Mesothelial cell of epicardium (in vitro differentiated cells): ENCODE results near the gene RBM4. TPM values are rescaled to one million over a fixed set of nuclear protein-coding genes. Genes with fewer than 3 reads are reported as not detected.

ENCODE experiments used
- DNase-seq, 2 experiments: peaks; one replicate each; pipeline ENCODE4 v3.0.0; 2021; ENCODE audit warnings: low spot score in 2 of 2; ENCODE audit not compliant: unreplicated experiment in 2 of 2
- H3K27ac Mint-ChIP-seq: 2 replicates; pipeline ENCODE4 v1.8.0; 2021; ENCODE audit warnings: mixed read lengths
- H3K27me3 Mint-ChIP-seq: 2 replicates; pipeline ENCODE4 v1.8.0; 2021; ENCODE audit warnings: low read depth, mixed read lengths
- H3K36me3 Mint-ChIP-seq: 2 replicates; pipeline ENCODE4 v1.8.0; 2021; ENCODE audit warnings: mixed read lengths
- H3K4me1 Mint-ChIP-seq: 2 replicates; pipeline ENCODE4 v1.8.0; 2021; ENCODE audit warnings: mixed read lengths
- H3K4me3 Mint-ChIP-seq: 2 replicates; pipeline ENCODE4 v1.8.0; 2021; ENCODE audit warnings: mild to moderate bottlenecking, moderate library complexity, mixed read lengths
- H3K9me3 Mint-ChIP-seq: 2 replicates; pipeline ENCODE4 v1.8.0; 2021; ENCODE audit warnings: mixed read lengths
- total RNA-seq: library from RNA; stranded (reverse); gene quantifications from 3 replicates; pipeline ENCODE4 v1.2.1, GENCODE V29; 2021
- TF ChIP-seq, protein P1 (sequence below): fragments of 200-600 bp; sonication (generic); IDR thresholded peaks from one replicate; pipeline ENCODE4 v1.5.0; 2021; ENCODE audit warnings: antibody characterized with exemption; ENCODE audit not compliant: unreplicated experiment

The RBM4 gene
- total RNA-seq, 1 donor from 2014 or later: 240 TPM

DNA sequence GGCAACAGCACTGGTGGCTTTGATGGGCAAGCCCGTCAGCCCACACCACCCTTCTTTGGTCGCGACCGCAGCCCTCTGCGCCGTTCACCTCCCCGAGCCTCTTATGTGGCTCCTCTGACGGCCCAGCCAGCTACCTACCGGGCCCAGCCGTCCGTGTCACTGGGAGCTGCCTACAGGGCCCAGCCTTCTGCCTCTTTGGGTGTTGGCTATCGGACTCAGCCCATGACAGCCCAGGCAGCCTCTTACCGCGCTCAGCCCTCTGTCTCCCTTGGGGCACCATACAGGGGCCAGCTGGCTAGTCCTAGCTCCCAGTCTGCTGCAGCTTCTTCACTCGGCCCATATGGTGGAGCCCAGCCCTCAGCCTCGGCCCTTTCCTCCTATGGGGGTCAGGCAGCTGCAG, 14.1 kb upstream of the RBM4 start:
- TF ChIP-seq, protein P1, sequence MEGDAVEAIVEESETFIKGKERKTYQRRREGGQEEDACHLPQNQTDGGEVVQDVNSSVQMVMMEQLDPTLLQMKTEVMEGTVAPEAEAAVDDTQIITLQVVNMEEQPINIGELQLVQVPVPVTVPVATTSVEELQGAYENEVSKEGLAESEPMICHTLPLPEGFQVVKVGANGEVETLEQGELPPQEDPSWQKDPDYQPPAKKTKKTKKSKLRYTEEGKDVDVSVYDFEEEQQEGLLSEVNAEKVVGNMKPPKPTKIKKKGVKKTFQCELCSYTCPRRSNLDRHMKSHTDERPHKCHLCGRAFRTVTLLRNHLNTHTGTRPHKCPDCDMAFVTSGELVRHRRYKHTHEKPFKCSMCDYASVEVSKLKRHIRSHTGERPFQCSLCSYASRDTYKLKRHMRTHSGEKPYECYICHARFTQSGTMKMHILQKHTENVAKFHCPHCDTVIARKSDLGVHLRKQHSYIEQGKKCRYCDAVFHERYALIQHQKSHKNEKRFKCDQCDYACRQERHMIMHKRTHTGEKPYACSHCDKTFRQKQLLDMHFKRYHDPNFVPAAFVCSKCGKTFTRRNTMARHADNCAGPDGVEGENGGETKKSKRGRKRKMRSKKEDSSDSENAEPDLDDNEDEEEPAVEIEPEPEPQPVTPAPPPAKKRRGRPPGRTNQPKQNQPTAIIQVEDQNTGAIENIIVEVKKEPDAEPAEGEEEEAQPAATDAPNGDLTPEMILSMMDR: no peak
- DNase-seq: no peak
- no peak overlapping the region for H3K27ac Mint-ChIP-seq
- no peaks in the 10 kb centered on the region for H3K9me3 Mint-ChIP-seq
- H3K4me3 Mint-ChIP-seq: no peak overlapping the region
- peaks cover 26% of the 10 kb centered on the region for H3K36me3 Mint-ChIP-seq
- H3K4me1 Mint-ChIP-seq: peaks cover 10% of the 10 kb centered on the region
- no peaks in the 10 kb centered on the region for H3K27me3 Mint-ChIP-seq

DNA sequence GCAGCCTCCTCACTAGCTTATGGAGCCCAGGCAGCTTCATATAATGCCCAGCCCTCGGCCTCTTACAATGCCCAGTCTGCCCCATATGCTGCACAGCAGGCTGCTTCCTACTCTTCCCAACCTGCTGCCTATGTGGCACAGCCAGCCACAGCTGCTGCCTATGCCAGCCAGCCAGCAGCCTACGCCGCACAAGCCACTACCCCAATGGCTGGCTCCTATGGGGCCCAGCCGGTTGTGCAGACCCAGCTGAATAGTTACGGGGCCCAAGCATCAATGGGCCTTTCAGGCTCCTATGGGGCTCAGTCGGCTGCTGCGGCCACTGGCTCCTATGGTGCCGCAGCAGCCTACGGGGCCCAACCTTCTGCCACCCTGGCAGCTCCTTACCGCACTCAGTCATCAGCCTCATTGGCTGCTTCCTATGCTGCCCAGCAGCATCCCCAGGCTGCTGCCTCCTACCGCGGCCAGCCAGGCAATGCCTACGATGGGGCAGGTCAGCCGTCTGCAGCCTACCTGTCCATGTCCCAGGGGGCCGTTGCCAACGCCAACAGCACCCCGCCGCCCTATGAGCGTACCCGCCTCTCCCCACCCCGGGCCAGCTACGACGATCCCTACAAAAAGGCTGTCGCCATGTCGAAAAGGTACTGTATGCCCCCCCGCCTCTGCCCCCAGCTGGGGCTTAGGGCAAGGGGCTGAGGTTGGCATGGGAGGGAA, 13.3 kb upstream of the RBM4 start:
- Mint-ChIP-seq H3K4me3 (no peak overlapping the region), H3K4me1 (peaks cover 5% of the 10 kb centered on the region), H3K27ac (no peak overlapping the region), H3K36me3 (peaks cover 32% of the 10 kb centered on the region), H3K27me3 (no peaks in the 10 kb centered on the region), H3K9me3 (no peaks in the 10 kb centered on the region)
- no peak for DNase-seq
- TF ChIP-seq, protein P1: no peak

DNA sequence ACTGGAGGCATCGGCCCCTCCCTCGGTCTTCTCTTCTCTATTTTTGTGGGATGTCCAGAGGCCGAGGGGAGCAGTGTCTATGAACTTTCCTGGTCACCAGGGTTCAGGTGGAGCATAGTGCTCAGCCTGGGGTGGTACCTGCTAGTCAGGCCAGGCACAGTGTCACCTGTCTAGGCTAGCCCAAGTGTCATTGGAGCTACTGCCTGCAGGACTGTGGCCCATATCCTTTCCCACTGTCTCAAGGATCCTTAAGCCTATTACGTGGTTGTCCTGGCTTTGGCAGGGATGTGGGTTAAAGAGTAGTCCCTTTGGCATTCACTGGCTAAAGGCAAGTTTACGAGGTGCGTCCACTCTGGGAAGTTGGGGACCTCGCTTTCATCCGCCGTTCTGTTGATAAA, 12.8 kb upstream of the RBM4 start:
- TF ChIP-seq, protein P1: no peak
- Mint-ChIP-seq H3K27me3 (no peaks in the 10 kb centered on the region), H3K9me3 (no peaks in the 10 kb centered on the region), H3K4me1 (peaks cover 5% of the 10 kb centered on the region), H3K4me3 (no peak overlapping the region), H3K27ac (no peak overlapping the region), H3K36me3 (peaks cover 33% of the 10 kb centered on the region)
- no peak for DNase-seq

DNA sequence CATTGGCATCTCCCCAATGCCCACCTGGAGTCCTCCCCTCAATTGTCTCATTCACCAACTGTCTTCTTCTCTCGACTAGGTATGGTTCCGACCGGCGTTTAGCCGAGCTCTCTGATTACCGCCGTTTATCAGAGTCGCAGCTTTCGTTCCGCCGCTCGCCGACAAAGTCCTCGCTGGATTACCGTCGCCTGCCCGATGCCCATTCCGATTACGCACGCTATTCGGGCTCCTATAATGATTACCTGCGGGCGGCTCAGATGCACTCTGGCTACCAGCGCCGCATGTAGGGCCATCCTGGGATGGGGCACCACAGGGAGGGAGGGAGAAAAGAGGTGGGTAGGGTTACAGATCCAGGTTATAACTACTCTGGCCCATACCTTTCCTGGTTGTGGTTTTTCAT, 12.1 kb upstream of the RBM4 start:
- no peak for DNase-seq
- no peaks in the 10 kb centered on the region for H3K27me3 Mint-ChIP-seq
- no peak overlapping the region for H3K4me3 Mint-ChIP-seq
- peaks cover 33% of the 10 kb centered on the region for H3K36me3 Mint-ChIP-seq
- peaks cover 3% of the 10 kb centered on the region for H3K4me1 Mint-ChIP-seq
- H3K27ac Mint-ChIP-seq: no peak overlapping the region
- H3K9me3 Mint-ChIP-seq: no peaks in the 10 kb centered on the region
- TF ChIP-seq, protein P1: no peak

DNA sequence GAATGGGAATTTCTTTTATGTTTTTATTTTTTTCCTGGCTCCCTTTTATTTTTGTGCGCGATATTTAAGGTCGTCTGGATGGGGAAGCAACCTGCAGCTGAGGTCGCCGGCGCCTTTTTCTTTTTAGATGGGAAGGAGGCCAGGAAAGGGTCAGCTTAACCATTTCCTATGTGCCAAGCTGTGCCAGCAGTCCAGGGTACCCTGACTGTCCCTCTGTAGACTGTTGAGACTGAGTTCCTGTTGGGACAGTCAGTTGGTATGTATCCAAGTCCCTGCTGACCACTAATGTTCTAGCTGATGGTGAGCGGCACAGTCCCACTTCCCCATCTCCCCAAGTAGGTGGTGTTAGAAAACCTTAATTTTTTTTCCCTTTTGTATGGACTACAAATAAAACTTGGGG, 11.6 kb upstream of the RBM4 start:
- TF ChIP-seq, protein P1: no peak
- H3K4me3 Mint-ChIP-seq: no peak overlapping the region
- H3K4me1 Mint-ChIP-seq: no peaks in the 10 kb centered on the region
- no peaks in the 10 kb centered on the region for H3K27me3 Mint-ChIP-seq
- no peak overlapping the region for H3K27ac Mint-ChIP-seq
- peaks cover 35% of the 10 kb centered on the region for H3K36me3 Mint-ChIP-seq
- H3K9me3 Mint-ChIP-seq: no peaks in the 10 kb centered on the region
- no peak for DNase-seq
